GM23338 (cell line): ENCODE data around the gene KLHDC8A. TPM values are rescaled to one million over a fixed set of nuclear protein-coding genes. Genes with fewer than 3 reads are reported as not detected.

Experiments used
- ATAC-seq: fragments of 200-7000 bp; cut with Tn5 transposase; 3 replicates; pipeline ENCODE4 v1.9.1; 2020
- DNase-seq: peaks from one replicate; pipeline ENCODE4 v3.0.0-alpha.2; 2015; ENCODE audit warnings: low spot score
- H2AFZ ChIP-seq: fragments of 200-600 bp; sonication (generic); 2 replicates; pipeline ENCODE4 v1.8.0; 2016; ENCODE audit warnings: antibody characterized with exemption, mild to moderate bottlenecking, moderate library complexity
- H3F3A ChIP-seq: fragments of 200-600 bp; sonication (generic); replicated peaks from 2 replicates; pipeline ENCODE4 v1.8.0; 2017; ENCODE audit warnings: antibody characterized with exemption, mixed run types, low read depth
- H3K27ac ChIP-seq: fragments of 200-600 bp; sonication (generic); 2 replicates; pipeline ENCODE4 v1.6.1; 2016; ENCODE audit warnings: low read depth
- H3K27me3 ChIP-seq: fragments of 200-600 bp; sonication (generic); 2 replicates; pipeline ENCODE4 v1.8.0; 2016; ENCODE audit warnings: mild to moderate bottlenecking, mixed run types, moderate library complexity; ENCODE audit not compliant: insufficient read depth
- H3K36me3 ChIP-seq: fragments of 200-600 bp; sonication (generic); 2 replicates; pipeline ENCODE4 v1.8.0; 2016; ENCODE audit warnings: mild to moderate bottlenecking; ENCODE audit not compliant: insufficient read depth
- H3K4me1 ChIP-seq: fragments of 200-600 bp; sonication (generic); 2 replicates; pipeline ENCODE4 v1.8.0; 2016; ENCODE audit warnings: mild to moderate bottlenecking, moderate library complexity; ENCODE audit not compliant: insufficient read depth
- H3K4me2 ChIP-seq: fragments of 200-600 bp; sonication (generic); 2 replicates; pipeline ENCODE4 v1.7.1; 2017; ENCODE audit warnings: mixed run types
- H3K4me3 ChIP-seq: fragments of 200-600 bp; sonication (generic); 2 replicates; pipeline ENCODE4 v1.6.1; 2016; ENCODE audit warnings: mixed run types
- H3K79me2 ChIP-seq: fragments of 200-600 bp; sonication (generic); replicated peaks from 2 replicates; pipeline ENCODE4 v1.8.0; 2017; ENCODE audit warnings: mild to moderate bottlenecking; ENCODE audit not compliant: insufficient read depth
- H3K9me2 ChIP-seq: fragments of 200-600 bp; sonication (generic); 2 replicates; pipeline ENCODE4 v1.8.0; 2017; ENCODE audit not compliant: insufficient read depth
- H4K20me1 ChIP-seq: fragments of 200-600 bp; sonication (generic); replicated peaks from 2 replicates; pipeline ENCODE4 v1.8.0; 2017; ENCODE audit warnings: mild to moderate bottlenecking; ENCODE audit not compliant: insufficient read depth
- H3K27ac Mint-ChIP-seq: 2 replicates; pipeline ENCODE4 v1.8.0; 2020; ENCODE audit warnings: inconsistent platforms, mild to moderate bottlenecking, moderate library complexity, mixed read lengths
- H3K27me3 Mint-ChIP-seq: 3 replicates; pipeline ENCODE4 v1.8.0; 2022; ENCODE audit warnings: low read depth, mild to moderate bottlenecking, moderate library complexity, mixed read lengths, inconsistent platforms; ENCODE audit not compliant: insufficient read depth, poor library complexity
- H3K36me3 Mint-ChIP-seq: 3 replicates; pipeline ENCODE4 v1.8.0; 2021; ENCODE audit warnings: low read depth, mild to moderate bottlenecking, inconsistent platforms, moderate library complexity, mixed read lengths
- H3K4me1 Mint-ChIP-seq: 3 replicates; pipeline ENCODE4 v1.8.0; 2020; ENCODE audit warnings: mild to moderate bottlenecking, inconsistent platforms, mixed read lengths
- H3K4me3 Mint-ChIP-seq: 3 replicates; pipeline ENCODE4 v1.8.0; 2021; ENCODE audit warnings: moderate library complexity, mild to moderate bottlenecking, inconsistent platforms, mixed read lengths
- H3K9me3 Mint-ChIP-seq: 3 replicates; pipeline ENCODE4 v1.8.0; 2020; ENCODE audit warnings: moderate library complexity, mild to moderate bottlenecking, inconsistent platforms, mixed read lengths
- CREB1 ChIP-seq: fragments of 250-450 bp; sonication (Bioruptor Pico); IDR thresholded peaks from 2 replicates; pipeline ENCODE4 v1.5.0; 2020; ENCODE audit warnings: low read depth, mild to moderate bottlenecking, moderate library complexity
- ETS1 ChIP-seq: IDR thresholded peaks from 2 replicates; pipeline ENCODE4 v1.6.1; 2016; ENCODE audit warnings: antibody characterized with exemption
- EZH2phosphoT487 ChIP-seq: fragments of 200-600 bp; sonication (generic); IDR thresholded peaks from one replicate; pipeline ENCODE4 v1.8.1; 2018; ENCODE audit warnings: antibody characterized with exemption; ENCODE audit not compliant: unreplicated experiment
- JUNB ChIP-seq: IDR thresholded peaks from one replicate; pipeline ENCODE4 v1.6.1; 2016; ENCODE audit warnings: antibody characterized with exemption; ENCODE audit not compliant: unreplicated experiment
- NANOG ChIP-seq: IDR thresholded peaks from 2 replicates; pipeline ENCODE4 v1.6.1; 2016; ENCODE audit warnings: antibody characterized with exemption, borderline replicate concordance
- POLR2AphosphoS5 ChIP-seq: IDR thresholded peaks from 2 replicates; pipeline ENCODE4 v1.6.1; 2016; ENCODE audit warnings: antibody characterized with exemption, low read depth
- REST ChIP-seq: IDR thresholded peaks from one replicate; pipeline ENCODE4 v1.6.1; 2018; ENCODE audit warnings: antibody characterized with exemption; ENCODE audit not compliant: unreplicated experiment
- STAT1 ChIP-seq: IDR thresholded peaks from one replicate; pipeline ENCODE4 v1.6.1; 2016; ENCODE audit warnings: antibody characterized with exemption; ENCODE audit not compliant: unreplicated experiment
- ZNF114 ChIP-seq: fragments of 250-450 bp; sonication (Bioruptor Pico); IDR thresholded peaks from 2 replicates; pipeline ENCODE4 v1.5.0; 2020; ENCODE audit warnings: mild to moderate bottlenecking, moderate library complexity
- ZNF331 ChIP-seq: fragments of 250-450 bp; sonication (Bioruptor Pico); IDR thresholded peaks from 2 replicates; pipeline ENCODE4 v1.5.0; 2020; ENCODE audit warnings: low read depth, mild to moderate bottlenecking, moderate library complexity
- polyA plus RNA-seq: library from polyadenylated mRNA; unstranded; fragments of >200 nt; fragmentation: Nextera tagmentation; extraction: Ambion mirVana; gene quantifications from 2 replicates; pipeline ENCODE4 v1.2.1, GENCODE V29; 2016
- total RNA-seq: library from RNA; depleted of rRNA; stranded (reverse); fragments of >200 nt; shearing (Covaris generic); gene quantifications from 2 replicates; pipeline ENCODE4 v1.2.3, GENCODE V29; 2014

The KLHDC8A gene
- total and polyA plus RNA-seq, 2 experiments from 2014 or later, result 1.7 to 2.8 TPM

GRCh38 chr1:205310976-205311704 is 45.6 kb downstream of the KLHDC8A start:
- Mint-ChIP-seq H3K4me1 (peaks cover 48% of the 10 kb centered on the region), H3K36me3 (peaks cover 60% of the 10 kb centered on the region), H3K9me3 (no peaks in the 10 kb centered on the region), H3K4me3 (no peak overlapping the region), H3K27me3 (peaks cover 10% of the 10 kb centered on the region), H3K27ac (no peak overlapping the region)
- H3K4me3 ChIP-seq, result no peak overlapping the region
- DNase-seq (no peak), ATAC-seq (no peak)
- peaks cover 29% of the 10 kb centered on the region for H3K36me3 ChIP-seq
- TF ChIP-seq ETS1 (no peak), POLR2AphosphoS5 (no peak), ZNF331 (CRISPR knock-in tag) (no peak), NANOG (no peak), JUNB (no peak), EZH2phosphoT487 (no peak), ZNF114 (CRISPR knock-in tag) (no peak), CREB1 (CRISPR knock-in tag) (no peak)
- peaks cover 10% of the 10 kb centered on the region for H3F3A ChIP-seq
- peaks cover 47% of the 10 kb centered on the region for H3K79me2 ChIP-seq
- H3K4me1 ChIP-seq, result peaks cover 32% of the 10 kb centered on the region
- peaks cover 10% of the 10 kb centered on the region; the same call in 1 of the 2 replicates for H4K20me1 ChIP-seq
- no peak overlapping the region for H2AFZ ChIP-seq
- H3K27ac ChIP-seq, result no peak overlapping the region
- H3K9me2 ChIP-seq, result no peaks in the 10 kb centered on the region
- no peak overlapping the region for H3K4me2 ChIP-seq
- H3K27me3 ChIP-seq, result no peaks in the 10 kb centered on the region

- peaks cover 7% of the 10 kb centered on the region for H3K27me3 Mint-ChIP-seq
- H3K27ac Mint-ChIP-seq, result no peak overlapping the region
- DNase-seq (no peak), ATAC-seq (no peak)
- Histone ChIP-seq H3K27ac (no peak overlapping the region), H3K36me3 (peaks cover 37% of the 10 kb centered on the region), H3K9me2 (no peaks in the 10 kb centered on the region), H3K79me2 (peaks cover 33% of the 10 kb centered on the region), H4K20me1 (peaks cover 4% of the 10 kb centered on the region; the same call in 1 of the 2 replicates), H3K4me2 (no peak overlapping the region), H3K4me1 (peaks cover 24% of the 10 kb centered on the region), H2AFZ (no peak overlapping the region), H3K4me3 (no peak overlapping the region), H3F3A (peaks cover 4% of the 10 kb centered on the region), H3K27me3 (no peaks in the 10 kb centered on the region)
- H3K4me3 Mint-ChIP-seq, result no peak overlapping the region
- peaks cover 73% of the 10 kb centered on the region for H3K36me3 Mint-ChIP-seq
- peaks cover 37% of the 10 kb centered on the region for H3K4me1 Mint-ChIP-seq
- H3K9me3 Mint-ChIP-seq, result no peaks in the 10 kb centered on the region
- TF ChIP-seq REST (no peak), ETS1 (no peak), NANOG (no peak), CREB1 (CRISPR knock-in tag) (no peak), POLR2AphosphoS5 (no peak), STAT1 (no peak), JUNB (no peak)
Observed at GRCh38 chr1:205309741-205310140, 47.0 kb downstream of the KLHDC8A start.
